Inferior parietal cortex (tissue), 1 donor: ENCODE results near the gene MBTPS2.

Experiments
- DNase-seq: peaks from one replicate; pipeline ENCODE4 v3.0.0-alpha.2; 2016; ENCODE audit errors: extremely low spot score

Gene MBTPS2

DNA sequence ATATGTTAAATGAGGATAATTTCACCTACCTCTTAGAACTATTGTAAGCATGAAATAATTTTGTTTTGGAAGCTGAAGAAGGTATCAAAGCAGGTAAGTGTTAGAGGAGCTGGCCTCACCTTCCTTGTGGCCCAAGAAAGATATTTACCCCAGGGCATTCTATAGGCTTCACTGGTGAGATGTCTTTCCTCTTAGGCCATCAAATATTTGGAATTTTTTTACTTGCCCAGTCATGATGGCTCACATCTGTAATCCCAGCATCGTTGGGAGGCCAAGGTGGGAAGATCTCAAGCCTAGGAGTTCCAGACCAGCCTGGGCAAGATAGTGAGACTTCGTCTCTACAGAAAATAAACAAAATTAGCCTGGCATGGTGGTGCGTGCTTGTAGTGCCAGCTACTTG lies 95.0 kb downstream of the MBTPS2 start:
- DNase-seq, result no peak
